Keratinocyte (primary cell): ENCODE measurements around the gene LPCAT4. TPM values are rescaled to one million over a fixed set of nuclear protein-coding genes. Genes with fewer than 3 reads are reported as not detected.

Experiments
- DNase-seq: peaks from one replicate; pipeline ENCODE4 v3.0.0-alpha.2; 2011; ENCODE audit warnings: low read depth, missing footprints, low spot score
- FAIRE-seq: peaks from 2 replicates; lab custom pipeline; 2011; peaks lifted over from hg19 to GRCh38; lab: Jason Lieb, UNC
- H2AFZ ChIP-seq: 2 replicates; pipeline ENCODE4 v1.6.0; 2012; ENCODE audit warnings: low read length, control low read depth, inconsistent platforms; ENCODE audit not compliant: control insufficient read depth
- H3K27ac ChIP-seq: 2 replicates; pipeline ENCODE4 v1.5.1; 2011; ENCODE audit warnings: low read length; ENCODE audit not compliant: control insufficient read depth, insufficient read depth
- H3K27me3 ChIP-seq: 3 replicates; pipeline ENCODE4 v1.6.0; 2011; ENCODE audit warnings: low read length; ENCODE audit not compliant: control insufficient read depth, insufficient read depth; ENCODE audit errors: extremely low read depth
- H3K36me3 ChIP-seq, 2 experiments: 2 replicates in 1 of 2; 3 replicates in 1 of 2; pipeline ENCODE4 v1.5.1; 2011; ENCODE audit warnings: low read length in 2 of 2, mild to moderate bottlenecking in 1 of 2; ENCODE audit not compliant: control insufficient read depth in 2 of 2, insufficient read depth in 2 of 2; ENCODE audit errors: extremely low read depth in 1 of 2
- H3K4me1 ChIP-seq: 3 replicates; pipeline ENCODE4 v1.5.1; 2011; ENCODE audit warnings: low read length; ENCODE audit not compliant: control insufficient read depth, insufficient read depth; ENCODE audit errors: extremely low read depth
- H3K4me2 ChIP-seq: 3 replicates; pipeline ENCODE4 v1.6.0; 2011; ENCODE audit warnings: low read depth, low read length; ENCODE audit not compliant: control insufficient read depth, insufficient read depth; ENCODE audit errors: extremely low read depth
- H3K4me3 ChIP-seq, 3 experiments: fragments of 200-600 bp in 1 of 3; sonication (generic) in 1 of 3; 2 replicates in 2 of 3; 3 replicates in 1 of 3; pipeline ENCODE4 v1.5.1; 2011 to 2016; ENCODE audit warnings: low read length in 3 of 3, mild to moderate bottlenecking in 3 of 3, control low read depth in 2 of 3, inconsistent platforms in 1 of 3, low read depth in 1 of 3, mixed read lengths in 1 of 3, mixed run types in 1 of 3, moderate library complexity in 1 of 3; ENCODE audit not compliant: control insufficient read depth in 2 of 3, insufficient read depth in 2 of 3; ENCODE audit errors: extremely low read depth in 1 of 3
- H3K79me2 ChIP-seq: 2 replicates; pipeline ENCODE4 v1.6.0; 2012; ENCODE audit warnings: low read length; ENCODE audit not compliant: control insufficient read depth, insufficient read depth
- H3K9ac ChIP-seq: 3 replicates; pipeline ENCODE4 v1.6.0; 2011; ENCODE audit warnings: low read length; ENCODE audit not compliant: control insufficient read depth, insufficient read depth; ENCODE audit errors: extremely low read depth
- H3K9me1 ChIP-seq: 3 replicates; pipeline ENCODE4 v1.6.0; 2011; ENCODE audit warnings: low read length; ENCODE audit not compliant: control insufficient read depth, insufficient read depth; ENCODE audit errors: extremely low read depth
- H3K9me3 ChIP-seq: 2 replicates; pipeline ENCODE4 v1.5.1; 2012; ENCODE audit warnings: low read depth, low read length; ENCODE audit not compliant: control insufficient read depth
- H4K20me1 ChIP-seq: 3 replicates; pipeline ENCODE4 v1.6.0; 2011; ENCODE audit warnings: low read length; ENCODE audit not compliant: control insufficient read depth, insufficient read depth; ENCODE audit errors: extremely low read depth
- CTCF ChIP-seq, 3 experiments: IDR thresholded peaks in 1 of 3; conservative IDR thresholded peaks in 1 of 3; optimal IDR thresholded peaks in 1 of 3; 2 replicates in 2 of 3; 3 replicates in 1 of 3; pipeline versions ENCODE3 to v1.5.1; 2011; ENCODE audit warnings: low read length in 3 of 3, mild to moderate bottlenecking in 3 of 3, moderate library complexity in 2 of 3, control low read depth in 1 of 3, inconsistent platforms in 1 of 3; ENCODE audit not compliant: insufficient read depth in 2 of 3; ENCODE audit errors: extremely low read depth in 1 of 3
- EZH2 ChIP-seq: IDR thresholded peaks from one replicate; pipeline ENCODE4 v1.6.1; 2012; ENCODE audit warnings: inconsistent platforms, mild to moderate bottlenecking, low read length, moderate library complexity
- dilution Hi-C: fragments of 300-500 bp; cut with MboI; formaldehyde crosslinking; loops from one replicate; pipeline ENCODE4 v1.7.0; 2020; ENCODE audit warnings: low sequenced_read_pairs; ENCODE audit not compliant: extremely low pct_ligation_motif_present
- polyA plus RNA-seq, 5 experiments: library from polyadenylated mRNA; depleted of rRNA in 3 of 5; stranded (reverse) in 3 of 5; stranded (forward) in 1 of 5; unstranded in 1 of 5; fragments of >200 nt; gene quantifications; 1 replicate in 1 of 5; 2 replicates in 3 of 5; 3 replicates in 1 of 5; pipeline versions ENCODE4 v1.2.1 to v1.2.3, GENCODE V29; 2011 to 2012; ENCODE audit warnings: missing spikeins in 2 of 5, low read depth in 1 of 5, low replicate concordance in 1 of 5

The LPCAT4 gene
- polyA plus RNA-seq, 1 donor (not counting 4 experiments of a cell fraction or from before 2014, with no cell fraction given), result 43.3 TPM

- Histone ChIP-seq H3K36me3 (peaks cover 5 to 7% of the 10 kb centered on the region in 2 experiments), H3K79me2 (peaks cover 25% of the 10 kb centered on the region), H3K4me2 (peak overlapping the region; percentile 69), H3K27me3 (no peaks in the 10 kb centered on the region), H3K9me3 (no peaks in the 10 kb centered on the region), H2AFZ (no peak overlapping the region), H3K4me1 (peaks cover 12% of the 10 kb centered on the region), H3K4me3 (peak overlapping the region in 1 of 3 experiments; percentile 73), H3K9ac (peak overlapping the region; percentile 24), H4K20me1 (no peaks in the 10 kb centered on the region), H3K27ac (peak overlapping the region; percentile 42), H3K9me1 (peaks cover 2% of the 10 kb centered on the region)
- FAIRE-seq, result no peak
- TF ChIP-seq EZH2 (no peak), CTCF (optimal IDR thresholded peaks at IDR 0.05 in 1 of 3, IDR thresholded peaks at IDR 0.05 in 1 of 3, conservative IDR thresholded peaks at IDR 0.05 in 1 of 3; ENCODE audit: extremely low read depth in 1 of 3, insufficient read depth in 2 of 3, low read length in 3 of 3) (no peak)
- dilution Hi-C loops, result no loop called here
- no peak for DNase-seq
Observed at GRCh38 chr15:34338347-34338746, 28.6 kb downstream of the LPCAT4 start.

- peaks cover 5 to 7% of the 10 kb centered on the region in 2 experiments for H3K36me3 ChIP-seq
- peak within 1 kb of the TSS; percentile 92 for H2AFZ ChIP-seq
- TF ChIP-seq EZH2 (no peak), CTCF (optimal IDR thresholded peaks at IDR 0.05 in 1 of 3, IDR thresholded peaks at IDR 0.05 in 1 of 3, conservative IDR thresholded peaks at IDR 0.05 in 1 of 3; ENCODE audit: extremely low read depth in 1 of 3, insufficient read depth in 2 of 3, low read length in 3 of 3) (no peak)
- H3K79me2 ChIP-seq, result peaks cover 23% of the 10 kb centered on the region
- H3K9me3 ChIP-seq, result no peaks in the 10 kb centered on the region
- H3K9me1 ChIP-seq, result peaks cover 2% of the 10 kb centered on the region
- peaks cover 12% of the 10 kb centered on the region for H3K4me1 ChIP-seq
- DNase-seq (peak; percentile 15), FAIRE-seq (no peak)
- H3K9ac ChIP-seq, result peak within 1 kb of the TSS; percentile 78
- H4K20me1 ChIP-seq, result no peaks in the 10 kb centered on the region
- H3K4me2 ChIP-seq, result peak within 1 kb of the TSS; percentile 82
- peak within 1 kb of the TSS; percentile 59 to 92 (median 73) for H3K4me3 ChIP-seq
- peak within 1 kb of the TSS; percentile 57 for H3K27ac ChIP-seq
- H3K27me3 ChIP-seq, result no peaks in the 10 kb centered on the region
- dilution Hi-C loops, result no loop called here
Observed at GRCh38 chr15:34337557-34338306, 29.3 kb downstream of the LPCAT4 start, which contains the start of gene SLC12A6. Gene SLC12A6 (minus strand): TSS chr15:34337781. CDS start chr15:34336680, 1,101 bp downstream.
